HG03460 (cell line): ENCODE measurements around the gene TBC1D13.
"Not testable (repeated sequence)": the region's sequence is repeated elsewhere in the genome, so short reads cannot be mapped to it uniquely, and the experiment has no call there.

ENCODE experiments used
- ATAC-seq: cut with Tn5 transposase; IDR thresholded peaks from one replicate; pipeline ENCODE4 v1.9.1; 2021; ENCODE audit not compliant: unreplicated experiment

The TBC1D13 gene

GRCh38 chr9:128786681-128787601 lies at the start of gene TBC1D13:
TSS of gene TBC1D13 (plus strand) at chr9:128787253. CDS start at chr9:128787354, 101 bp downstream.
- ATAC-seq: peak; percentile 83

GRCh38 chr9:128742401-128742800 lies 44.7 kb upstream of the TBC1D13 start:
- ATAC-seq: no peak

- ATAC-seq: no peak
Observed at GRCh38 chr9:128743421-128743820, 43.6 kb upstream of the TBC1D13 start.

- ATAC-seq: no peak
Observed at GRCh38 chr9:128747241-128747640, 39.8 kb upstream of the TBC1D13 start.

- no peak for ATAC-seq
Observed at GRCh38 chr9:128750926-128751595, 36.0 kb upstream of the TBC1D13 start.

GRCh38 chr9:128753627-128754026 lies 33.4 kb upstream of the TBC1D13 start:
- ATAC-seq: no peak

GRCh38 chr9:128757602-128758001 lies 29.5 kb upstream of the TBC1D13 start:
- no peak for ATAC-seq

GRCh38 chr9:128762671-128763449 lies 24.2 kb upstream of the TBC1D13 start:
- ATAC-seq: no peak

- ATAC-seq: no peak
Observed at GRCh38 chr9:128764361-128764760, 22.7 kb upstream of the TBC1D13 start.

GRCh38 chr9:128765499-128765898 lies 21.6 kb upstream of the TBC1D13 start:
- ATAC-seq: no peak

- ATAC-seq: no peak
Observed at GRCh38 chr9:128768606-128769005, 18.4 kb upstream of the TBC1D13 start.

GRCh38 chr9:128770286-128771030 lies 16.6 kb upstream of the TBC1D13 start:
- ATAC-seq: no peak

- ATAC-seq: peak; percentile 25
Observed at GRCh38 chr9:128771094-128771721, 15.8 kb upstream of the TBC1D13 start.

- ATAC-seq: peak; percentile 84
Observed at GRCh38 chr9:128771745-128772519, 15.1 kb upstream of the TBC1D13 start, which contains the start of gene ZER1. TSS of gene ZER1 (minus strand) at chr9:128771927. CDS start at chr9:128755565, 16,362 bp downstream.

- no peak for ATAC-seq
Observed at GRCh38 chr9:128773049-128773448, 14.0 kb upstream of the TBC1D13 start.

GRCh38 chr9:128774804-128775203 lies 12.2 kb upstream of the TBC1D13 start:
- no peak for ATAC-seq

GRCh38 chr9:128780093-128780492 lies 7.0 kb upstream of the TBC1D13 start:
- ATAC-seq: not testable (repeated sequence)

GRCh38 chr9:128781187-128782070 lies 5.6 kb upstream of the TBC1D13 start:
- ATAC-seq: no peak
